Sigmoid colon (tissue), 3 donors: ENCODE results near the gene PDZD7.

ENCODE experiments used
- CTCF ChIP-seq, 4 experiments: fragments of 450-650 bp in 3 of 4; fragments of 200-600 bp in 1 of 4; IDR thresholded peaks; one replicate each; pipeline ENCODE4 v1.5.1; 2016 to 2019; ENCODE audit warnings: antibody characterized with exemption in 4 of 4, mild to moderate bottlenecking in 3 of 4, moderate library complexity in 2 of 4
- POLR2A ChIP-seq, 2 donors: fragments of 450-650 bp; IDR thresholded peaks; one replicate each; pipeline ENCODE4 v1.6.1; 2016; ENCODE audit warnings: antibody characterized with exemption in 2 of 2, mild to moderate bottlenecking in 2 of 2, moderate library complexity in 2 of 2

GRCh38 chr10:101031128-101031795 is at the start of gene PDZD7, which contains the start of gene SFXN3:
- TF ChIP-seq CTCF (IDR thresholded peaks at IDR 0.05) (no peak), POLR2A (IDR thresholded peaks at IDR 0.05) (peak; percentile 39 to 76)
